H1 (cell line): ENCODE data around the gene CTPS2. TPM values are rescaled to one million over a fixed set of nuclear protein-coding genes. Genes with fewer than 3 reads are reported as not detected.

Experiments used
- CREB1 ChIP-seq: IDR thresholded peaks from 2 replicates; pipeline ENCODE4 v1.6.1; 2012; ENCODE audit warnings: inconsistent platforms
- RXRA ChIP-seq: IDR thresholded peaks from 2 replicates; pipeline ENCODE4 v1.6.1; 2011; ENCODE audit warnings: low read depth, mild to moderate bottlenecking, low read length, moderate library complexity; ENCODE audit not compliant: insufficient read depth
- SAP30 ChIP-seq: fragments of 300-600 bp; sonication (generic); IDR thresholded peaks from 2 replicates; pipeline ENCODE4 v1.7.1; 2012; ENCODE audit warnings: low read length, moderate library complexity, mild to moderate bottlenecking, inconsistent platforms; ENCODE audit not compliant: insufficient read depth, insufficient replicate concordance
- polyA plus RNA-seq, 7 experiments: library from polyadenylated mRNA; depleted of rRNA in 3 of 7; stranded (reverse) in 5 of 7; unstranded in 2 of 7; fragments of >200 nt in 5 of 7; fragments of 200-250 nt in 2 of 7; gene quantifications; 1 replicate in 5 of 7; 2 replicates in 1 of 7; 4 replicates in 1 of 7; pipeline versions ENCODE4 v1.2.1 to v1.2.3, GENCODE V29; 2011 to 2013; ENCODE audit warnings: missing spikeins in 2 of 7, mixed read lengths in 2 of 7
- total RNA-seq: library from RNA; stranded (reverse); fragmentation: NEBNext Ultra II Directional; extraction: Animal tissue kit (Norgen Biotek cat#: 25700); gene quantifications from 2 replicates; pipeline ENCODE4 v1.2.1, GENCODE V29; 2021
- TF ChIP-seq, protein P1 (sequence below): fragments of 300-600 bp; sonication (generic); IDR thresholded peaks from 2 replicates; pipeline ENCODE4 v1.7.1; 2012; ENCODE audit warnings: low read length, moderate library complexity, mild to moderate bottlenecking, inconsistent platforms; ENCODE audit not compliant: insufficient replicate concordance

CTPS2 gene
- total and polyA plus RNA-seq, 2 of the 8 experiments (the other 6 are each of a cell fraction or from before 2014, with no cell fraction given) = 17.1 to 34.0 TPM

DNA sequence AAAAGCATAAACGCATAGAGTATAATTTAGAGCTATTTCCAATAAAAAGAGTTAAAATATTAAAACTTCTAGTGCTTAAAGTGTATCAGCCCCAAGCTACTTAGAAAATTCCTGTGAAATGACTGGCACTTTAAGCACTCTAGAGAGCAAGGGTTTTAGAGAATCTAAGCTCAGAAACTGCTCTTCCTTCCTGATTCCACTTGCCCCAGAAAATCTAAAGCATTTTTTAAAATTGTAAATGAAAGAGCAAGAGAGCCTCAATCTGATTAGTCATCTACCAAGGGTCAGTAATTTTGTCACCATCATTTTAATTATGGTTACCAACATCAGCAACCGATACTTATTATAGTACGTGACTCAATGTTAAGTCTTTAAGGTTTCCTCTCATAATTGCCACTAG is 25.0 kb downstream of the CTPS2 start (continued):
- TF ChIP-seq, protein P1, sequence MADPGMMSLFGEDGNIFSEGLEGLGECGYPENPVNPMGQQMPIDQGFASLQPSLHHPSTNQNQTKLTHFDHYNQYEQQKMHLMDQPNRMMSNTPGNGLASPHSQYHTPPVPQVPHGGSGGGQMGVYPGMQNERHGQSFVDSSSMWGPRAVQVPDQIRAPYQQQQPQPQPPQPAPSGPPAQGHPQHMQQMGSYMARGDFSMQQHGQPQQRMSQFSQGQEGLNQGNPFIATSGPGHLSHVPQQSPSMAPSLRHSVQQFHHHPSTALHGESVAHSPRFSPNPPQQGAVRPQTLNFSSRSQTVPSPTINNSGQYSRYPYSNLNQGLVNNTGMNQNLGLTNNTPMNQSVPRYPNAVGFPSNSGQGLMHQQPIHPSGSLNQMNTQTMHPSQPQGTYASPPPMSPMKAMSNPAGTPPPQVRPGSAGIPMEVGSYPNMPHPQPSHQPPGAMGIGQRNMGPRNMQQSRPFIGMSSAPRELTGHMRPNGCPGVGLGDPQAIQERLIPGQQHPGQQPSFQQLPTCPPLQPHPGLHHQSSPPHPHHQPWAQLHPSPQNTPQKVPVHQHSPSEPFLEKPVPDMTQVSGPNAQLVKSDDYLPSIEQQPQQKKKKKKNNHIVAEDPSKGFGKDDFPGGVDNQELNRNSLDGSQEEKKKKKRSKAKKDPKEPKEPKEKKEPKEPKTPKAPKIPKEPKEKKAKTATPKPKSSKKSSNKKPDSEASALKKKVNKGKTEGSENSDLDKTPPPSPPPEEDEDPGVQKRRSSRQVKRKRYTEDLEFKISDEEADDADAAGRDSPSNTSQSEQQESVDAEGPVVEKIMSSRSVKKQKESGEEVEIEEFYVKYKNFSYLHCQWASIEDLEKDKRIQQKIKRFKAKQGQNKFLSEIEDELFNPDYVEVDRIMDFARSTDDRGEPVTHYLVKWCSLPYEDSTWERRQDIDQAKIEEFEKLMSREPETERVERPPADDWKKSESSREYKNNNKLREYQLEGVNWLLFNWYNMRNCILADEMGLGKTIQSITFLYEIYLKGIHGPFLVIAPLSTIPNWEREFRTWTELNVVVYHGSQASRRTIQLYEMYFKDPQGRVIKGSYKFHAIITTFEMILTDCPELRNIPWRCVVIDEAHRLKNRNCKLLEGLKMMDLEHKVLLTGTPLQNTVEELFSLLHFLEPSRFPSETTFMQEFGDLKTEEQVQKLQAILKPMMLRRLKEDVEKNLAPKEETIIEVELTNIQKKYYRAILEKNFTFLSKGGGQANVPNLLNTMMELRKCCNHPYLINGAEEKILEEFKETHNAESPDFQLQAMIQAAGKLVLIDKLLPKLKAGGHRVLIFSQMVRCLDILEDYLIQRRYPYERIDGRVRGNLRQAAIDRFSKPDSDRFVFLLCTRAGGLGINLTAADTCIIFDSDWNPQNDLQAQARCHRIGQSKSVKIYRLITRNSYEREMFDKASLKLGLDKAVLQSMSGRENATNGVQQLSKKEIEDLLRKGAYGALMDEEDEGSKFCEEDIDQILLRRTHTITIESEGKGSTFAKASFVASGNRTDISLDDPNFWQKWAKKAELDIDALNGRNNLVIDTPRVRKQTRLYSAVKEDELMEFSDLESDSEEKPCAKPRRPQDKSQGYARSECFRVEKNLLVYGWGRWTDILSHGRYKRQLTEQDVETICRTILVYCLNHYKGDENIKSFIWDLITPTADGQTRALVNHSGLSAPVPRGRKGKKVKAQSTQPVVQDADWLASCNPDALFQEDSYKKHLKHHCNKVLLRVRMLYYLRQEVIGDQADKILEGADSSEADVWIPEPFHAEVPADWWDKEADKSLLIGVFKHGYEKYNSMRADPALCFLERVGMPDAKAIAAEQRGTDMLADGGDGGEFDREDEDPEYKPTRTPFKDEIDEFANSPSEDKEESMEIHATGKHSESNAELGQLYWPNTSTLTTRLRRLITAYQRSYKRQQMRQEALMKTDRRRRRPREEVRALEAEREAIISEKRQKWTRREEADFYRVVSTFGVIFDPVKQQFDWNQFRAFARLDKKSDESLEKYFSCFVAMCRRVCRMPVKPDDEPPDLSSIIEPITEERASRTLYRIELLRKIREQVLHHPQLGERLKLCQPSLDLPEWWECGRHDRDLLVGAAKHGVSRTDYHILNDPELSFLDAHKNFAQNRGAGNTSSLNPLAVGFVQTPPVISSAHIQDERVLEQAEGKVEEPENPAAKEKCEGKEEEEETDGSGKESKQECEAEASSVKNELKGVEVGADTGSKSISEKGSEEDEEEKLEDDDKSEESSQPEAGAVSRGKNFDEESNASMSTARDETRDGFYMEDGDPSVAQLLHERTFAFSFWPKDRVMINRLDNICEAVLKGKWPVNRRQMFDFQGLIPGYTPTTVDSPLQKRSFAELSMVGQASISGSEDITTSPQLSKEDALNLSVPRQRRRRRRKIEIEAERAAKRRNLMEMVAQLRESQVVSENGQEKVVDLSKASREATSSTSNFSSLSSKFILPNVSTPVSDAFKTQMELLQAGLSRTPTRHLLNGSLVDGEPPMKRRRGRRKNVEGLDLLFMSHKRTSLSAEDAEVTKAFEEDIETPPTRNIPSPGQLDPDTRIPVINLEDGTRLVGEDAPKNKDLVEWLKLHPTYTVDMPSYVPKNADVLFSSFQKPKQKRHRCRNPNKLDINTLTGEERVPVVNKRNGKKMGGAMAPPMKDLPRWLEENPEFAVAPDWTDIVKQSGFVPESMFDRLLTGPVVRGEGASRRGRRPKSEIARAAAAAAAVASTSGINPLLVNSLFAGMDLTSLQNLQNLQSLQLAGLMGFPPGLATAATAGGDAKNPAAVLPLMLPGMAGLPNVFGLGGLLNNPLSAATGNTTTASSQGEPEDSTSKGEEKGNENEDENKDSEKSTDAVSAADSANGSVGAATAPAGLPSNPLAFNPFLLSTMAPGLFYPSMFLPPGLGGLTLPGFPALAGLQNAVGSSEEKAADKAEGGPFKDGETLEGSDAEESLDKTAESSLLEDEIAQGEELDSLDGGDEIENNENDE = no peak
- no peak for TF ChIP-seq RXRA
- TF ChIP-seq CREB1 = no peak
- TF ChIP-seq SAP30 = no peak
